HepG2 (cell line): ENCODE data around the gene TWNK. TPM values are rescaled to one million over a fixed set of nuclear protein-coding genes. Genes with fewer than 3 reads are reported as not detected.

Experiments
- ATAC-seq: fragments of 200-7000 bp; cut with Tn5 transposase; 3 replicates; pipeline ENCODE4 v1.9.1; 2020; ENCODE audit warnings: mild to moderate bottlenecking, moderate library complexity
- BruUV-seq: library from RNA; stranded (reverse); fragments of 400-500 nt; replicated peaks from 2 replicates; lab custom pipeline; 2021; lab: Mats Ljungman, UMichigan
- CTCF ChIA-PET: fragments of 300-600 bp; formaldehyde crosslinking; extraction: SDS; loops from one replicate; lab custom pipeline; 2021; ENCODE audit warnings: low total read pairs, inconsistent platforms, low intra/inter-chr PET ratio; lab: Yijun Ruan, JAX
- POLR2A ChIA-PET: fragments of 350-600 bp; sonication (Branson Sonifier 250); formaldehyde crosslinking; loops from one replicate; lab custom pipeline; 2020; ENCODE audit warnings: antibody characterized with exemption, inconsistent platforms; lab: Yijun Ruan, JAX
- DNase-seq: peaks from one replicate; pipeline ENCODE4 v3.0.0-alpha.2; 2015; ENCODE audit warnings: low spot score
- FAIRE-seq: peaks from 3 replicates; lab custom pipeline; 2011; peaks lifted over from hg19 to GRCh38; lab: Jason Lieb, UNC
- H2AFZ ChIP-seq: one replicate; pipeline ENCODE4 v1.6.1; 2011; ENCODE audit warnings: low read length, inconsistent platforms
- H3K27ac ChIP-seq: fragments of 300-600 bp; 3 replicates; pipeline ENCODE4 v1.8.0; 2011; ENCODE audit warnings: mixed run types, mild to moderate bottlenecking, mixed read lengths, low read length, inconsistent platforms; ENCODE audit not compliant: insufficient read depth; ENCODE audit errors: extremely low read length
- H3K27me3 ChIP-seq, 2 experiments: fragments of 200-600 bp in 1 of 2; 2 replicates in 1 of 2; 3 replicates in 1 of 2; pipeline versions ENCODE4 v1.6.0 to v1.8.0; 2011; ENCODE audit warnings: low read length in 2 of 2, mild to moderate bottlenecking in 2 of 2, moderate library complexity in 2 of 2, inconsistent platforms in 1 of 2; ENCODE audit not compliant: insufficient read depth in 2 of 2, control insufficient read depth in 1 of 2
- H3K36me3 ChIP-seq, 2 experiments: fragments of 200-600 bp in 1 of 2; replicated peaks in 1 of 2; 2 replicates in 1 of 2; 3 replicates in 1 of 2; pipeline versions ENCODE4 v1.5.1 to v1.8.0; 2011; ENCODE audit warnings: low read length in 2 of 2, inconsistent platforms in 1 of 2; ENCODE audit not compliant: insufficient read depth in 2 of 2, control insufficient read depth in 1 of 2
- H3K4me1 ChIP-seq: 2 replicates; pipeline ENCODE4 v1.5.1; 2012; ENCODE audit warnings: low read length, inconsistent platforms; ENCODE audit not compliant: insufficient read depth
- H3K4me2 ChIP-seq: 2 replicates; pipeline ENCODE4 v1.6.0; 2011; ENCODE audit warnings: low read depth, low read length, inconsistent platforms
- H3K4me3 ChIP-seq, 3 experiments: fragments of 200-600 bp in 1 of 3; sonication (generic), shearing (Covaris generic) in 1 of 3; replicated peaks in 1 of 3; 2 replicates each; pipeline ENCODE4 v1.5.1; 2011 to 2016; ENCODE audit warnings: low read length in 3 of 3, inconsistent platforms in 2 of 3, low read depth in 2 of 3, mild to moderate bottlenecking in 2 of 3, control low read depth in 1 of 3, mixed read lengths in 1 of 3; ENCODE audit not compliant: insufficient read depth in 1 of 3
- H3K79me2 ChIP-seq: one replicate; pipeline ENCODE4 v1.6.1; 2011; ENCODE audit warnings: low read length, inconsistent platforms; ENCODE audit not compliant: insufficient read depth
- H3K9ac ChIP-seq: 2 replicates; pipeline ENCODE4 v1.6.0; 2011; ENCODE audit warnings: mild to moderate bottlenecking, low read depth, low read length, inconsistent platforms; ENCODE audit not compliant: insufficient read depth
- H3K9me3 ChIP-seq: 2 replicates; pipeline ENCODE4 v1.5.1; 2012; ENCODE audit warnings: mild to moderate bottlenecking, low read length
- H4K20me1 ChIP-seq: 2 replicates; pipeline ENCODE4 v1.6.0; 2011; ENCODE audit warnings: inconsistent platforms, mild to moderate bottlenecking, low read length, moderate library complexity; ENCODE audit not compliant: insufficient read depth
- CCAR2 ChIP-seq: fragments of 200-400 bp; formaldehyde crosslinking; optimal IDR thresholded peaks from 2 replicates; pipeline ENCODE3; 2018; ENCODE audit warnings: low read depth, mild to moderate bottlenecking, low read length, moderate library complexity
- DR1 ChIP-seq: sonication (generic); formaldehyde crosslinking; IDR thresholded peaks from 2 replicates; pipeline ENCODE4 v1.8.0; 2021; ENCODE audit warnings: mild to moderate bottlenecking, missing genetic modification reagents, inconsistent platforms
- ELF1 ChIP-seq: sonication (generic); formaldehyde crosslinking; IDR thresholded peaks from 2 replicates; pipeline ENCODE4 v1.4.0; 2020; ENCODE audit warnings: missing genetic modification reagents
- MXI1 ChIP-seq: IDR thresholded peaks from 3 replicates; pipeline ENCODE4 v1.6.1; 2012; ENCODE audit warnings: low read depth, low read length, inconsistent platforms, borderline replicate concordance
- POLR2AphosphoS5 ChIP-seq: IDR thresholded peaks from 2 replicates; pipeline ENCODE4 v1.6.1; 2012; ENCODE audit warnings: low read depth, low read length
- PTBP1 ChIP-seq: fragments of 200-400 bp; formaldehyde crosslinking; IDR thresholded peaks from 2 replicates; pipeline ENCODE4 v1.6.1; 2018; ENCODE audit warnings: low read length, low read depth; ENCODE audit not compliant: poor library complexity, severe bottlenecking
- SMAD9 ChIP-seq: sonication (generic); formaldehyde crosslinking; IDR thresholded peaks from 2 replicates; pipeline ENCODE4 v1.5.1; 2020; ENCODE audit warnings: mild to moderate bottlenecking, missing genetic modification reagents
- SP2 ChIP-seq: sonication (generic); formaldehyde crosslinking; IDR thresholded peaks from 2 replicates; pipeline ENCODE4 v1.5.1; 2020; ENCODE audit warnings: mild to moderate bottlenecking, missing genetic modification reagents
- SRSF9 ChIP-seq: fragments of 200-400 bp; formaldehyde crosslinking; IDR thresholded peaks from 2 replicates; pipeline ENCODE4 v1.6.1; 2018; ENCODE audit warnings: borderline replicate concordance, mild to moderate bottlenecking, low read depth, low read length; ENCODE audit not compliant: insufficient read depth, poor library complexity, severe bottlenecking
- ZNF136 ChIP-seq: sonication (generic); formaldehyde crosslinking; IDR thresholded peaks from 2 replicates; pipeline ENCODE4 v1.8.1; 2022; ENCODE audit warnings: low read depth, mild to moderate bottlenecking, moderate library complexity, missing genetic modification reagents
- ZNF441 ChIP-seq: sonication (generic); formaldehyde crosslinking; IDR thresholded peaks from 2 replicates; pipeline ENCODE4 v1.7.0; 2021; ENCODE audit warnings: missing genetic modification reagents, borderline replicate concordance
- in situ Hi-C: cut with HindIII; loops from 2 replicates; pipeline ENCODE4 v1.10.0; 2017; ENCODE audit warnings: low pct_unique_long_range_greater_than_20kb; ENCODE audit not compliant: extremely low pct_ligation_motif_present
- intact Hi-C: fragments of 100-400 bp; cut with micrococcal nuclease; formaldehyde crosslinking; loops from one replicate; pipeline ENCODE4 v1.10.0; 2022; ENCODE audit not compliant: unreplicated experiment
- polyA plus RNA-seq, 8 experiments: library from polyadenylated mRNA; depleted of rRNA in 3 of 8; stranded (reverse) in 7 of 8; unstranded in 1 of 8; fragments of >200 nt; fragmentation: Illumina TruSeq in 4 of 8; extraction: Trizol in 4 of 8; gene quantifications; 2 replicates each; pipeline versions ENCODE4 v1.2.1 to v1.2.3, GENCODE V29; 2011 to 2016; ENCODE audit warnings: low read depth in 4 of 8, missing spikeins in 1 of 8, mixed read lengths in 1 of 8; ENCODE audit not compliant: insufficient read depth in 1 of 8
- total RNA-seq, 5 experiments: library from RNA; depleted of rRNA; stranded (reverse); fragments of >200 nt; fragmentation: Illumina TruSeq; extraction: Trizol; gene quantifications; 2 replicates each; pipeline ENCODE4 v1.2.3, GENCODE V29; 2016; ENCODE audit warnings: low read depth in 1 of 5
- TF ChIP-seq, protein P1 (sequence below): sonication (generic); formaldehyde crosslinking; IDR thresholded peaks from 2 replicates; pipeline ENCODE4 v1.4.0; 2020; ENCODE audit warnings: missing genetic modification reagents, borderline replicate concordance
- TF ChIP-seq, protein P2 (sequence below): sonication (generic); formaldehyde crosslinking; IDR thresholded peaks from 2 replicates; pipeline ENCODE4 v1.5.0; 2020; ENCODE audit warnings: missing genetic modification reagents
- TF ChIP-seq, protein P3 (sequence below): sonication (generic); formaldehyde crosslinking; IDR thresholded peaks from 2 replicates; pipeline ENCODE4 v1.9.0; 2021; ENCODE audit warnings: missing genetic modification reagents, mild to moderate bottlenecking, borderline replicate concordance

TWNK gene
- total and polyA plus RNA-seq, 2 of the 13 experiments (the other 11 are each of a cell fraction or from before 2014, with no cell fraction given), result 10.7 to 16.5 TPM

DNA sequence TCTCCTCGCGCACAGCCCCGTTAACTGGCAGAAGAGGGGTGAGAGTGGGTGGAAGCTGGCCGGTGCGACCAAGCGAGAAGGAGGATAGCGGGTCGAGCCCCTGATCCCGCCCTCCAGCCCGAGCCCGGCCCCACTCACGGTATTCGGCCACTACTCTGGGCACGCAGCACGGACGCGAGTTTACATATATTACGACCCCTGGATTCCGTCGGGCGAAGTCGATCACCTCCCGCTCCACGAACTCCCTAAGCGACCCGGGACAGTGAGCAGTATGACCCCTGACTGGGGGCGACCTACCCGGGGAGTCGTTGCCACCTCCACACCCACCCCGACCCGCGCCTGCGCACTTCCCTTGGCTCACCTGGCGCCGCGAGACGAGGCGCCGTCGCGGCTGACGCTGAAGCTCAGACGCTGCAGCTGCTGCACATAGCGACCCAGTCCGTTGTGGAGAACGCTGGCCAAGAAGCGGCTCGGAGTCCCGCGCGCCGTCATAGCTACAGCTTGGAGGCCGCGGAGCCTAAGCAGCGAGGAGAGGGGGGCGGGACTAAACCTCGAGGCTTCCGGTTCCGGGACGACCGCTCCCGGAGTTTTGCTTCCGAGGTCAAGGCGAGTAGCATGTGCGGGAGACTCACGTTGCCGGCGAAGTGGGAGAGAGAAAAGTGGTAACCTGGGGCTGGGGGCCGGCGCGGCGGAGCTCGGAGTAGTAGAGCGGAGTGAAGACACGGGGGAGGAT, at the start of gene TWNK, which contains the start of gene MRPL43 (continued):
- TF ChIP-seq, protein P1, sequence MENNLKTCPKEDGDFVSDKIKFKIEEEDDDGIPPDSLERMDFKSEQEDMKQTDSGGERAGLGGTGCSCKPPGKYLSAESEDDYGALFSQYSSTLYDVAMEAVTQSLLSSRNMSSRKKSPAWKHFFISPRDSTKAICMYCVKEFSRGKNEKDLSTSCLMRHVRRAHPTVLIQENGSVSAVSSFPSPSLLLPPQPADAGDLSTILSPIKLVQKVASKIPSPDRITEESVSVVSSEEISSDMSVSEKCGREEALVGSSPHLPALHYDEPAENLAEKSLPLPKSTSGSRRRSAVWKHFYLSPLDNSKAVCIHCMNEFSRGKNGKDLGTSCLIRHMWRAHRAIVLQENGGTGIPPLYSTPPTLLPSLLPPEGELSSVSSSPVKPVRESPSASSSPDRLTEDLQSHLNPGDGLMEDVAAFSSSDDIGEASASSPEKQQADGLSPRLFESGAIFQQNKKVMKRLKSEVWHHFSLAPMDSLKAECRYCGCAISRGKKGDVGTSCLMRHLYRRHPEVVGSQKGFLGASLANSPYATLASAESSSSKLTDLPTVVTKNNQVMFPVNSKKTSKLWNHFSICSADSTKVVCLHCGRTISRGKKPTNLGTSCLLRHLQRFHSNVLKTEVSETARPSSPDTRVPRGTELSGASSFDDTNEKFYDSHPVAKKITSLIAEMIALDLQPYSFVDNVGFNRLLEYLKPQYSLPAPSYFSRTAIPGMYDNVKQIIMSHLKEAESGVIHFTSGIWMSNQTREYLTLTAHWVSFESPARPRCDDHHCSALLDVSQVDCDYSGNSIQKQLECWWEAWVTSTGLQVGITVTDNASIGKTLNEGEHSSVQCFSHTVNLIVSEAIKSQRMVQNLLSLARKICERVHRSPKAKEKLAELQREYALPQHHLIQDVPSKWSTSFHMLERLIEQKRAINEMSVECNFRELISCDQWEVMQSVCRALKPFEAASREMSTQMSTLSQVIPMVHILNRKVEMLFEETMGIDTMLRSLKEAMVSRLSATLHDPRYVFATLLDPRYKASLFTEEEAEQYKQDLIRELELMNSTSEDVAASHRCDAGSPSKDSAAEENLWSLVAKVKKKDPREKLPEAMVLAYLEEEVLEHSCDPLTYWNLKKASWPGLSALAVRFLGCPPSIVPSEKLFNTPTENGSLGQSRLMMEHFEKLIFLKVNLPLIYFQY (CRISPR knock-in tag), result no peak
- 0 out of 2 replicates have a peak, but pooled peaks have one; percentile 15 for TF ChIP-seq ZNF441 (CRISPR knock-in tag)

DNA sequence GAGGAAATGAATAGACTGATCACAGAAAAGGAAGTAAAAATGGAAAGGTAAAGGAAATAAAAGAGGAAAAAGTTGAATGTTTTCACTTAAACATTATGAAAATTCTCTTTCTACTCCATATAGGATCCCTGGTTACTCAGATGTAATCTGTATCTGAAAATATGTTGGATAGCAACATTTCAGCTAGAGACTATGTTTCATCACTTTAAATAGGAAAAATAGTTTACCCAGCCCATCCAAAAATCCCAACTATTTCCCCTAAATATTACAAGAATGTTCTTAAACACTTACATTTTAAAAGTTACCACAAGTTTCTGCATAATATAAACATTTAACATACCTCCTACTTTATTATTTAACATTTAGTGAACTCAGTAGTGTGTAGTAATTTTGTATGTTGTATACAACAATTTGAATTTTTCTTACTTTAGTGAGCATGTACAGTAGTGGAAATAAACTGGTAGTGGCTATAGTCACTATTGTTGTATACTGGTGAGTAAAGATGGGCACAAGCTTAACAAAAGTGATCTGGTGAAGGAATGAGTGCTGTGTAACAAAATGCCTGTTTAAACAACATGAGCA, 47.5 kb upstream of the TWNK start:
- DNase-seq (no peak), ATAC-seq (no peak), FAIRE-seq (no peak)
- no peaks in the 10 kb centered on the region for H3K9me3 ChIP-seq
- BruUV-seq, result TSS peak; percentile 43
- intact Hi-C loops (no loop called here), in situ Hi-C loops (no loop called here)
- H3K27ac ChIP-seq, result no peak overlapping the region
- no peaks in the 10 kb centered on the region for H3K27me3 ChIP-seq
- no peaks in the 10 kb centered on the region for H3K79me2 ChIP-seq
- no peak overlapping the region for H3K9ac ChIP-seq
- H4K20me1 ChIP-seq, result no peaks in the 10 kb centered on the region
- H3K4me3 ChIP-seq, result no peak overlapping the region
- H3K4me1 ChIP-seq, result no peaks in the 10 kb centered on the region
- ChIA-PET CTCF (no interaction called here), POLR2A (no interaction called here)
- no peak overlapping the region for H3K4me2 ChIP-seq
- H3K36me3 ChIP-seq, result peaks cover 15 to 66% of the 10 kb centered on the region in 2 experiments; a peak in 4 of 5 replicates
- H2AFZ ChIP-seq, result no peak overlapping the region
- TF ChIP-seq PTBP1 (no peak), ELF1 (CRISPR knock-in tag) (no peak), SRSF9 (no peak), ZNF136 (no peak), CCAR2 (no peak), DR1 (no peak), POLR2AphosphoS5 (no peak), SMAD9 (no peak), SP2 (CRISPR knock-in tag) (no peak), MXI1 (no peak)
- TF ChIP-seq, protein P2, sequence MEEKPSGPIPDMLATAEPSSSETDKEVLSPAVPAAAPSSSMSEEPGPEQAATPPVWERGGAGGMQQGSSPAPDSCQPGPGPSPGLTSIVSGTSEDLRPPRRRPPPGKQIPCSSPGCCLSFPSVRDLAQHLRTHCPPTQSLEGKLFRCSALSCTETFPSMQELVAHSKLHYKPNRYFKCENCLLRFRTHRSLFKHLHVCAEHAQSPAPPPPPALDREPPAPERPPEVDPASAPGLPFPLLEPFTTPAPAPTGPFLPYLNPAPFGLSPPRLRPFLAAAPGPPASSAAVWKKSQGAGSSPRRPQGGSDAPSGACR (CRISPR knock-in tag), result no peak
- TF ChIP-seq, protein P3, sequence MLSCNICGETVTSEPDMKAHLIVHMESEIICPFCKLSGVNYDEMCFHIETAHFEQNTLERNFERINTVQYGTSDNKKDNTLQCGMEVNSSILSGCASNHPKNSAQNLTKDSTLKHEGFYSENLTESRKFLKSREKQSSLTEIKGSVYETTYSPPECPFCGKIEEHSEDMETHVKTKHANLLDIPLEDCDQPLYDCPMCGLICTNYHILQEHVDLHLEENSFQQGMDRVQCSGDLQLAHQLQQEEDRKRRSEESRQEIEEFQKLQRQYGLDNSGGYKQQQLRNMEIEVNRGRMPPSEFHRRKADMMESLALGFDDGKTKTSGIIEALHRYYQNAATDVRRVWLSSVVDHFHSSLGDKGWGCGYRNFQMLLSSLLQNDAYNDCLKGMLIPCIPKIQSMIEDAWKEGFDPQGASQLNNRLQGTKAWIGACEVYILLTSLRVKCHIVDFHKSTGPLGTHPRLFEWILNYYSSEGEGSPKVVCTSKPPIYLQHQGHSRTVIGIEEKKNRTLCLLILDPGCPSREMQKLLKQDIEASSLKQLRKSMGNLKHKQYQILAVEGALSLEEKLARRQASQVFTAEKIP (CRISPR knock-in tag), result no peak
